GM23338 (cell line): ENCODE data around the gene TULP4. TPM values are rescaled to one million over a fixed set of nuclear protein-coding genes. Genes with fewer than 3 reads are reported as not detected.

ENCODE experiments used
- ATAC-seq: fragments of 200-7000 bp; cut with Tn5 transposase; 3 replicates; pipeline ENCODE4 v1.9.1; 2020
- DNase-seq: peaks from one replicate; pipeline ENCODE4 v3.0.0-alpha.2; 2015; ENCODE audit warnings: low spot score
- H2AFZ ChIP-seq: fragments of 200-600 bp; sonication (generic); 2 replicates; pipeline ENCODE4 v1.8.0; 2016; ENCODE audit warnings: antibody characterized with exemption, mild to moderate bottlenecking, moderate library complexity
- H3F3A ChIP-seq: fragments of 200-600 bp; sonication (generic); replicated peaks from 2 replicates; pipeline ENCODE4 v1.8.0; 2017; ENCODE audit warnings: antibody characterized with exemption, mixed run types, low read depth
- H3K27ac ChIP-seq: fragments of 200-600 bp; sonication (generic); 2 replicates; pipeline ENCODE4 v1.6.1; 2016; ENCODE audit warnings: low read depth
- H3K27me3 ChIP-seq: fragments of 200-600 bp; sonication (generic); 2 replicates; pipeline ENCODE4 v1.8.0; 2016; ENCODE audit warnings: mild to moderate bottlenecking, mixed run types, moderate library complexity; ENCODE audit not compliant: insufficient read depth
- H3K36me3 ChIP-seq: fragments of 200-600 bp; sonication (generic); 2 replicates; pipeline ENCODE4 v1.8.0; 2016; ENCODE audit warnings: mild to moderate bottlenecking; ENCODE audit not compliant: insufficient read depth
- H3K4me1 ChIP-seq: fragments of 200-600 bp; sonication (generic); 2 replicates; pipeline ENCODE4 v1.8.0; 2016; ENCODE audit warnings: mild to moderate bottlenecking, moderate library complexity; ENCODE audit not compliant: insufficient read depth
- H3K4me2 ChIP-seq: fragments of 200-600 bp; sonication (generic); 2 replicates; pipeline ENCODE4 v1.7.1; 2017; ENCODE audit warnings: mixed run types
- H3K4me3 ChIP-seq: fragments of 200-600 bp; sonication (generic); 2 replicates; pipeline ENCODE4 v1.6.1; 2016; ENCODE audit warnings: mixed run types
- H3K79me2 ChIP-seq: fragments of 200-600 bp; sonication (generic); replicated peaks from 2 replicates; pipeline ENCODE4 v1.8.0; 2017; ENCODE audit warnings: mild to moderate bottlenecking; ENCODE audit not compliant: insufficient read depth
- H3K9me2 ChIP-seq: fragments of 200-600 bp; sonication (generic); 2 replicates; pipeline ENCODE4 v1.8.0; 2017; ENCODE audit not compliant: insufficient read depth
- H4K20me1 ChIP-seq: fragments of 200-600 bp; sonication (generic); replicated peaks from 2 replicates; pipeline ENCODE4 v1.8.0; 2017; ENCODE audit warnings: mild to moderate bottlenecking; ENCODE audit not compliant: insufficient read depth
- H3K27ac Mint-ChIP-seq: 2 replicates; pipeline ENCODE4 v1.8.0; 2020; ENCODE audit warnings: inconsistent platforms, mild to moderate bottlenecking, moderate library complexity, mixed read lengths
- H3K27me3 Mint-ChIP-seq: 3 replicates; pipeline ENCODE4 v1.8.0; 2022; ENCODE audit warnings: low read depth, mild to moderate bottlenecking, moderate library complexity, mixed read lengths, inconsistent platforms; ENCODE audit not compliant: insufficient read depth, poor library complexity
- H3K36me3 Mint-ChIP-seq: 3 replicates; pipeline ENCODE4 v1.8.0; 2021; ENCODE audit warnings: low read depth, mild to moderate bottlenecking, inconsistent platforms, moderate library complexity, mixed read lengths
- H3K4me1 Mint-ChIP-seq: 3 replicates; pipeline ENCODE4 v1.8.0; 2020; ENCODE audit warnings: mild to moderate bottlenecking, inconsistent platforms, mixed read lengths
- H3K4me3 Mint-ChIP-seq: 3 replicates; pipeline ENCODE4 v1.8.0; 2021; ENCODE audit warnings: moderate library complexity, mild to moderate bottlenecking, inconsistent platforms, mixed read lengths
- H3K9me3 Mint-ChIP-seq: 3 replicates; pipeline ENCODE4 v1.8.0; 2020; ENCODE audit warnings: moderate library complexity, mild to moderate bottlenecking, inconsistent platforms, mixed read lengths
- CREB1 ChIP-seq: fragments of 250-450 bp; sonication (Bioruptor Pico); IDR thresholded peaks from 2 replicates; pipeline ENCODE4 v1.5.0; 2020; ENCODE audit warnings: low read depth, mild to moderate bottlenecking, moderate library complexity
- CTCF ChIP-seq, 2 experiments: fragments of 200-600 bp in 1 of 2; sonication (generic) in 1 of 2; conservative IDR thresholded peaks; 2 replicates each; pipeline versions ENCODE4 v1.5.1 to v1.6.1; 2016 to 2017; ENCODE audit warnings: antibody characterized with exemption in 2 of 2, low read depth in 2 of 2, mild to moderate bottlenecking in 2 of 2, moderate library complexity in 1 of 2
- EZH2 ChIP-seq: fragments of 200-600 bp; sonication (generic); IDR thresholded peaks from one replicate; pipeline ENCODE4 v1.8.0; 2017; ENCODE audit warnings: antibody characterized with exemption, mild to moderate bottlenecking, low read depth; ENCODE audit not compliant: unreplicated experiment
- EZH2phosphoT487 ChIP-seq: fragments of 200-600 bp; sonication (generic); IDR thresholded peaks from one replicate; pipeline ENCODE4 v1.8.1; 2018; ENCODE audit warnings: antibody characterized with exemption; ENCODE audit not compliant: unreplicated experiment
- JUNB ChIP-seq: IDR thresholded peaks from one replicate; pipeline ENCODE4 v1.6.1; 2016; ENCODE audit warnings: antibody characterized with exemption; ENCODE audit not compliant: unreplicated experiment
- NANOG ChIP-seq: IDR thresholded peaks from 2 replicates; pipeline ENCODE4 v1.6.1; 2016; ENCODE audit warnings: antibody characterized with exemption, borderline replicate concordance
- POLR2AphosphoS5 ChIP-seq: IDR thresholded peaks from 2 replicates; pipeline ENCODE4 v1.6.1; 2016; ENCODE audit warnings: antibody characterized with exemption, low read depth
- REST ChIP-seq: IDR thresholded peaks from one replicate; pipeline ENCODE4 v1.6.1; 2018; ENCODE audit warnings: antibody characterized with exemption; ENCODE audit not compliant: unreplicated experiment
- STAT1 ChIP-seq: IDR thresholded peaks from one replicate; pipeline ENCODE4 v1.6.1; 2016; ENCODE audit warnings: antibody characterized with exemption; ENCODE audit not compliant: unreplicated experiment
- ZNF114 ChIP-seq: fragments of 250-450 bp; sonication (Bioruptor Pico); IDR thresholded peaks from 2 replicates; pipeline ENCODE4 v1.5.0; 2020; ENCODE audit warnings: mild to moderate bottlenecking, moderate library complexity
- ZNF331 ChIP-seq: fragments of 250-450 bp; sonication (Bioruptor Pico); IDR thresholded peaks from 2 replicates; pipeline ENCODE4 v1.5.0; 2020; ENCODE audit warnings: low read depth, mild to moderate bottlenecking, moderate library complexity
- ZNF462 ChIP-seq: fragments of 250-450 bp; sonication (Bioruptor Pico); IDR thresholded peaks from 2 replicates; pipeline ENCODE4 v1.5.0; 2020; ENCODE audit warnings: mild to moderate bottlenecking, moderate library complexity
- polyA plus RNA-seq: library from polyadenylated mRNA; unstranded; fragments of >200 nt; fragmentation: Nextera tagmentation; extraction: Ambion mirVana; gene quantifications from 2 replicates; pipeline ENCODE4 v1.2.1, GENCODE V29; 2016
- total RNA-seq: library from RNA; depleted of rRNA; stranded (reverse); fragments of >200 nt; shearing (Covaris generic); gene quantifications from 2 replicates; pipeline ENCODE4 v1.2.3, GENCODE V29; 2014
- TF ChIP-seq, protein P1 (sequence below): IDR thresholded peaks from 2 replicates; pipeline ENCODE4 v1.6.1; 2016; ENCODE audit warnings: antibody characterized with exemption

The TULP4 gene
- total and polyA plus RNA-seq, 2 experiments from 2014 or later, result 31.2 to 50.2 TPM

- Histone ChIP-seq H3K9me2 (no peaks in the 10 kb centered on the region), H3K4me3 (no peak overlapping the region), H2AFZ (no peak overlapping the region), H3K27me3 (no peaks in the 10 kb centered on the region), H3F3A (no peaks in the 10 kb centered on the region), H3K36me3 (no peaks in the 10 kb centered on the region), H3K4me1 (no peaks in the 10 kb centered on the region), H3K79me2 (no peaks in the 10 kb centered on the region), H3K27ac (no peak overlapping the region), H4K20me1 (no peaks in the 10 kb centered on the region), H3K4me2 (no peak overlapping the region)
- ATAC-seq, result no peak
- peaks cover 10% of the 10 kb centered on the region for H3K27me3 Mint-ChIP-seq
- H3K9me3 Mint-ChIP-seq, result peaks cover 38% of the 10 kb centered on the region
- no peak for DNase-seq
- TF ChIP-seq EZH2phosphoT487, result no peak
- TF ChIP-seq STAT1, result no peak
- TF ChIP-seq CREB1 (CRISPR knock-in tag), result no peak
- no peak for TF ChIP-seq REST
- TF ChIP-seq, protein P1, sequence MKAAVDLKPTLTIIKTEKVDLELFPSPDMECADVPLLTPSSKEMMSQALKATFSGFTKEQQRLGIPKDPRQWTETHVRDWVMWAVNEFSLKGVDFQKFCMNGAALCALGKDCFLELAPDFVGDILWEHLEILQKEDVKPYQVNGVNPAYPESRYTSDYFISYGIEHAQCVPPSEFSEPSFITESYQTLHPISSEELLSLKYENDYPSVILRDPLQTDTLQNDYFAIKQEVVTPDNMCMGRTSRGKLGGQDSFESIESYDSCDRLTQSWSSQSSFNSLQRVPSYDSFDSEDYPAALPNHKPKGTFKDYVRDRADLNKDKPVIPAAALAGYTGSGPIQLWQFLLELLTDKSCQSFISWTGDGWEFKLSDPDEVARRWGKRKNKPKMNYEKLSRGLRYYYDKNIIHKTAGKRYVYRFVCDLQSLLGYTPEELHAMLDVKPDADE, result no peak
- TF ChIP-seq ZNF462, result no peak
- TF ChIP-seq ZNF331 (CRISPR knock-in tag), result no peak
- no peak for TF ChIP-seq CTCF (conservative IDR thresholded peaks at IDR 0.05; ENCODE audit: low read depth in 2 of 2)
- no peak for TF ChIP-seq JUNB
- no peak for TF ChIP-seq POLR2AphosphoS5
- no peak for TF ChIP-seq NANOG
- no peak for TF ChIP-seq ZNF114 (CRISPR knock-in tag)
- no peak for TF ChIP-seq EZH2
- H3K36me3 Mint-ChIP-seq, result peaks cover 42% of the 10 kb centered on the region
- H3K4me1 Mint-ChIP-seq, result no peaks in the 10 kb centered on the region
- H3K27ac Mint-ChIP-seq, result no peak overlapping the region
- no peak overlapping the region for H3K4me3 Mint-ChIP-seq
Measured at GRCh38 chr6:158391276-158391675, 79.0 kb downstream of the TULP4 start.
